Left lung (tissue), 10 donors: ENCODE measurements around the gene AKR1E2. TPM values are rescaled to one million over a fixed set of nuclear protein-coding genes. Genes with fewer than 3 reads are reported as not detected.

ENCODE experiments used
- ATAC-seq: fragments of 200-7000 bp; cut with Tn5 transposase; one replicate; pipeline ENCODE4 v1.9.1; 2020; ENCODE audit warnings: moderate library complexity
- DNase-seq, 4 donors: peaks; one replicate each; pipeline ENCODE4 v3.0.0-alpha.2; 2013 to 2020
- H3K27ac ChIP-seq, 2 donors: fragments of 200-600 bp; sonication (generic) in 1 of 2; one replicate each; pipeline versions ENCODE4 v1.5.0 to v1.8.0; 2020 to 2021
- H3K27me3 ChIP-seq, 2 donors: fragments of 200-600 bp; sonication (generic) in 1 of 2; one replicate each; pipeline versions ENCODE4 v1.5.0 to v1.8.0; 2020 to 2021
- H3K36me3 ChIP-seq, 2 donors: fragments of 200-600 bp; sonication (generic) in 1 of 2; one replicate each; pipeline versions ENCODE4 v1.5.0 to v1.8.0; 2020 to 2021
- H3K4me1 ChIP-seq, 2 donors: fragments of 200-600 bp; one replicate each; pipeline ENCODE4 v1.8.0; 2021
- H3K4me3 ChIP-seq, 2 donors: fragments of 200-600 bp; sonication (generic) in 1 of 2; one replicate each; pipeline versions ENCODE4 v1.5.0 to v1.8.0; 2020 to 2021; ENCODE audit warnings: mild to moderate bottlenecking in 1 of 2
- H3K9me3 ChIP-seq, 2 donors: fragments of 200-600 bp; sonication (generic) in 1 of 2; one replicate each; pipeline versions ENCODE4 v1.5.0 to v1.8.0; 2020 to 2021
- CTCF ChIP-seq, 2 donors: fragments of 200-600 bp; sonication (generic) in 1 of 2; IDR thresholded peaks; one replicate each; pipeline versions ENCODE4 v1.5.0 to v1.8.0; 2021; ENCODE audit warnings: antibody characterized with exemption in 2 of 2
- intact Hi-C, 2 donors: fragments of 100-400 bp; cut with DNase I; formaldehyde crosslinking; loops; one replicate each; pipeline versions ENCODE4 v1.11.2 to v1.14.2; 2022
- polyA plus RNA-seq, 6 donors: library from polyadenylated mRNA; unstranded; fragments of 120-200 nt; gene quantifications; one replicate each; pipeline ENCODE4 v1.2.1, GENCODE V29; 2013; ENCODE audit not compliant: insufficient read length in 6 of 6
- total RNA-seq, 2 donors: library from RNA; stranded (reverse); fragmentation: NEBNext Ultra II Directional; extraction: Animal tissue kit (Norgen Biotek cat#: 25700); gene quantifications; one replicate each; pipeline ENCODE4 v1.2.1, GENCODE V29; 2021
- donor health status: DM: no; HTN: yes; CAD: no.
- donor health status: DM: no; HTN: no; CAD: no.

AKR1E2 gene
- total and polyA plus RNA-seq, 8 donors = 4.8 to 13.1 (median 9.0) TPM

GRCh38 chr10:4894335-4894734 is 68.3 kb downstream of the AKR1E2 start:
- Histone ChIP-seq H3K4me3 (no peak overlapping the region), H3K4me1 (no peaks in the 10 kb centered on the region), H3K27ac (no peak overlapping the region), H3K27me3 (no peaks in the 10 kb centered on the region), H3K36me3 (no peaks in the 10 kb centered on the region), H3K9me3 (no peaks in the 10 kb centered on the region)
- intact Hi-C loops = no loop called here
- no peak for ATAC-seq
- TF ChIP-seq CTCF (IDR thresholded peaks at IDR 0.05) = no peak
- DNase-seq = no peak

Other genes with a start within 250 kb of the AKR1E2 start
- 10 to 100 TPM; 21.0 to 92.2 TPM for gene AKR1C1, start 137.2 kb downstream of the AKR1E2 start, total RNA-seq
- 10 to 100 TPM in 2 of 6 donors, 1 to 10 TPM in 4; 8.1 to 11.2 (median 9.3) TPM for gene AKR1C1, start 137.2 kb downstream of the AKR1E2 start, polyA plus RNA-seq
- 10 to 100 TPM; 12.0 to 65.3 TPM for gene AKR1C2, start 177.7 kb downstream of the AKR1E2 start, total RNA-seq
- 1 to 10 TPM; 3.1 to 8.3 (median 7.1) TPM for gene AKR1C2, start 177.7 kb downstream of the AKR1E2 start, polyA plus RNA-seq